NT2/D1 (cell line): ENCODE data around the gene BABAM2.

Source experiments
- SUZ12 ChIP-seq: IDR thresholded peaks from 2 replicates; pipeline ENCODE4 v1.6.1; 2011; ENCODE audit not compliant: insufficient read length, insufficient read depth; ENCODE audit errors: extremely low read depth
- YY1 ChIP-seq: IDR thresholded peaks from 2 replicates; pipeline ENCODE4 v1.6.1; 2011; ENCODE audit not compliant: insufficient read length, insufficient read depth
- ZNF274 ChIP-seq: IDR thresholded peaks from 2 replicates; pipeline ENCODE4 v1.6.1; 2011; ENCODE audit warnings: mild to moderate bottlenecking, low read depth, low read length

- TF ChIP-seq YY1 (no peak), ZNF274 (no peak), SUZ12 (no peak)
Measured at GRCh38 chr2:28086611-28087010, 196.1 kb downstream of the BABAM2 start.
